Hepatic stellate cell (primary cell): ENCODE measurements around the gene CTSH.

Experiments used
- DNase-seq: peaks from one replicate; pipeline ENCODE4 v3.0.0; 2011; ENCODE audit warnings: low spot score

CTSH gene

GRCh38 chr15:78977591-78978347 is 32.9 kb upstream of the CTSH start:
- no peak for DNase-seq

GRCh38 chr15:78977091-78977571 is 32.3 kb upstream of the CTSH start:
- no peak for DNase-seq

DNA sequence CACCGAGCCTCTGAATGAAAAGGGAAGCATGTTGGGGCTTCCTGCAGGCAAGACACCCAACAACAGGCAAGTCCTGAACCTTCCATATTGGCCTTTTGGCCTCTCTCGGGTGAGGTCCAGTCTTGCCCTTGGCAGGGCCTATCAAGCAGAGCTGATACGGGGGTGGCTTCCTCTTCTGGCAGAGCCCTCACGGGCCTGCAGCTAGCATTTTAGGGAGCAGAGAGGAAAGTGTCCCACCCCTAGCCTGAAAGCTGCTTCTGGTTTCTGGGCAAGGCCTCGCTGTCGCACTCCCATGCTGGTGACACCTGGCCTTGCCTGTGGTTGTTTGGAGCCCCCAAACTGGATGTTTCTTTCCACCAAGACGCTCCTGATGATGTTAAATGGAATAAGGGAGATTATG is 31.8 kb upstream of the CTSH start:
- no peak for DNase-seq

DNA sequence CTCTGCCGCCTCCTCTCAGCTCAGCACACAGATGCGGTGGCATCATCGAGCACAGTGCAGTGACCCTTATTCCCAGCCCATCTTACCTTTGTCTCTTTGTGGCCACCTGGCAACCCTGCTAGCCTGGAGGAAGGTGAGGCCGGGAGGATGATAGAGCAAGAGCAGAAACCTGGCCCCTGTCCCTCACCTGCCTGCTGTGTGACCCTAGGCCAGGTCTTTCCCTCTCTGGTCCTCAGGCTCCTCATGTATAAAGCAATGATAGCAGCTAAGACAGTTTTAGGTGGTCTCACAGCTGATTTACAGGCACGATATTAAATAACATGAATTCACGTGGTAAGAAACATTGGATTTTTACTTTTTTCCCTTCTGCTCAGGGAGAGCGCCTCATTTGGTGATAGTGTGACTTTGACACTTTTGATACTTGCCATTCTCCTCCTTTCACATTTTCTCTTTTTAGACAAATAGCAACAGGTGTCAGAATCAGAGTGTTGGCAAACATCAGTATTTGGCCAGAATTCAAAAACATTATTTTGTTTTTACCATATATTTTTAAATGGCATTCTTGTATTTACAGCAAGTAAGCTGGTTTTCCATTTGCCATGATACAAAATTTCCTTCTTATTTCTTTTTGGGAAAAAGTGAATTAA is 29.5 kb upstream of the CTSH start:
- no peak for DNase-seq

DNA sequence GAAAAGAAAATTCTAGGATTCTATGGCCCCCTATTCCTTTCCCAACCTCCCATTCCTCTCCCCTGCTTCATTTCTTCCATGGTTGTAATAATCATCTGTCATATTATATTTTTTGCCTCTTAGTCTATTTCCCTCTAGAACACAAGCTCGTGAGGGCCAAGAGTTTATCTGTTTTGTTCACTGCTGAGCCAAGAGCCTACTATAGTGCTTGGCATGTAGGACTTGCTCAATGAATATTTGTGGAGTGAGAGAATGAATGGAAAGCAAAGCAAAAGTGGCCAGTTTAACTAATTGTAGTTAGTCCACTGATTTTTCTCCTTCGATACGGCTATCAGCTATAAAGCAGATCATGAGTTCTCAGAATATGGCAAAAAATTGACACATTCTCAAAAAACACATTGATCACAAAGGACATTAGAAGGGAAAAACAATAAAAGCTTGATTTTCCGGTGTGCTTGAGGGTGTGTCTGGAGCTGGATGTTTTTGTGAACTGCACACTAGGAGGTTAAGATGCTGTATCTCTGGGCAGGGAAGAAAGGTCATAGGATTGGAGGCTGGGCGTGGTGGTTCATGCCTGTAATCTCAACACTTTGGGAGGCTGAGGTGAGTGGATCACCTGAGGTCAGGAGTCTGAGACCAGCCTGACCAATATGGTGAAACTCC is 25.0 kb upstream of the CTSH start:
- DNase-seq: no peak

- DNase-seq: no peak
These were observed 23.9 kb upstream of the CTSH start for GRCh38 chr15:78968539-78969271.

DNA sequence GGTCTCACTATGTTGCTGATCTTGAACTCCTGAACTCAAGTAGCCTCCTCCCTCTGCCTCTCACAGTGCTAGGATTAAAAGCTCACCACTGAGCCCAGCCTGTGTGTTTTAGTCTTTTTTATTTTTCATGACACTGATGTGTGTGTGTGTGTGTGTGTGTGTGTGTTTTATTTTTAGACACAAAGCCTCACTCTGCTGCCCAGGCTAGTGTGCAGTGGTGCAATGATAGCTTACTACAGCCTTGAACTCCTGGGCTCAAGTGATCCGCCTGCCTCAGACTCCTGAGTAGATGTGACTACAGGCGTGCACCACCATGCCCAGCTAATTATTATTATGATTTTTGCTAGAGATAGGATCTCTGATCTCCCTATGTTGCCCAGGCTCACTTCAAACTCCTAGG is 23.3 kb upstream of the CTSH start:
- no peak for DNase-seq

GRCh38 chr15:78960308-78960707 is 15.5 kb upstream of the CTSH start:
- DNase-seq: no peak

DNA sequence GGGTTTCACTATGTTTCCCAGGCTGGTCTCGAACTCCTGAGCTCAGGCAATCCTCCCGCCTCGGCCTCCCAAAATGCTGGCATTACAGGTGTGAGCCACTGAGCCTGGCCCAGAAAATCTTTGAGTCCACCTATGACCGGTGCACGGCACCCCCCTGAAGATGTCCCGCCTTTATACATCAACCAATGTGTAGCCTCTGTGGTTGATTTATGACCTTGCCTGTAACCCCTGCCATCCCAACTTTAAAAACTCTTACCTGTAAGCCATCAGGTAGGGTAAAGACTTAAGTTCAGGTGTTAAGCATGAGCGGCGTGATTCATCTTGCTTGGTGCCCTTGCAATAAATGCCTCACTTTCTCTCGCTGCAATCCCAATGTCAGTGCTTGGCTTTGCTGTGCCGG is 14.5 kb upstream of the CTSH start:
- no peak for DNase-seq

- DNase-seq: no peak
These were observed 12.7 kb upstream of the CTSH start for GRCh38 chr15:78957416-78958093.

- DNase-seq: no peak
These were observed 12.1 kb upstream of the CTSH start for GRCh38 chr15:78956937-78957336.

DNA sequence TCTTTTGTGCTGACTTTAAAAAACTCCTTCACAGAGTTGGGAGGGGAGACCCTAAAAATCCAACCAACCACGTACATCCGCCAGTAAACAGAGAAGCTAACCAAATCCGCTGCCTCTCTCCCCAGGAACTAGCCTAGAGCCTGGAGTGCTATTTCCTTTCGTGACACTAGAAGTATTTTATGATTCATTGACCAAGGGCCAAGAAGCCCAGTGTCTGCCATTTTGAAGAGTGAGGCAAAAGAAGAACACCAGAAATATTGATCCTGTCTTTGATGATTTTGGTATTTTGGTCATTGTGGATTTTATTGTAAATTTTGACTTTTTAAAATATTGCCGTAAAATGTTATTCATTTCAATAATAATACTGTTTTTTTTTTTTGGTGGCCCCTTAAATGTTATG is 10.5 kb upstream of the CTSH start:
- no peak for DNase-seq

DNA sequence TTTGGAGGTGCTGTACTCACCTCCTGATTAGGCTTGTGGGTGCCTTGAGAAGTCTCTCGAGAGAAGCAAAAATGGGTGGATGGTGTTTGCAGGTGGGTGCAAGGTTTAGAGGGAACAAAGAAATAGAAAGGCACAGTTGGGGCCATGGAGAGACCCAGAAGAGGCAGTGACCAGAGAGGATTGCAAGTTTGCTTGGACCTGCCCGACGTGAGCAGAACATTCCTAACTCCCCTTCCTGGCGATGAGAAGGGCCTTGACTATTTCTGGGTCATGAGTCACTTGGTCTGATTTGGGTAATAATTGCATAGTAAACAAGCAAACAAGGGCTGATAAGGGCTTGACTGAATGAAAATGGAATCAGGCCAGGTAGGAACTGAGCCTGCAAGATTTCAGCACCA is 7.0 kb upstream of the CTSH start:
- DNase-seq: no peak

- no peak for DNase-seq
These were observed 6.3 kb upstream of the CTSH start for GRCh38 chr15:78950902-78951840.

GRCh38 chr15:78950343-78950742 is 5.5 kb upstream of the CTSH start:
- DNase-seq: no peak

DNA sequence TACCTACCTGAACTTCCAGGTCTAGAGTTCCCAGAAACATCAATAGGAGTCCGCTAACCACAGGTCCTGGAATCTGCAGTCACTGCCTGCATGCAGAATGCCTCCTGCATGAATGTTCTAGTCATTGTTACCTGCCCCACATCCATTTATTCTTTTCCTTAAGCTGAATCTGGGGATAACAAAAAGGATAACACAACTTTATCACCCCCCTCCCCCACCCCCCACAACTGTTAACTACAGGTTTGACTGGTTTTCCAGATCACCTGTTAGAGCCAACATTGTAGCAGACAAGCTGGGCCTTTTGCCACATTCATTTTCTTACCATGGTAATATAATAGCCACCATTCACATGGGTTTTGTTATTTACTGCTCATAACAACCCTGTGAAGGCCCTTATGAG is 4.6 kb upstream of the CTSH start:
- DNase-seq: no peak

DNA sequence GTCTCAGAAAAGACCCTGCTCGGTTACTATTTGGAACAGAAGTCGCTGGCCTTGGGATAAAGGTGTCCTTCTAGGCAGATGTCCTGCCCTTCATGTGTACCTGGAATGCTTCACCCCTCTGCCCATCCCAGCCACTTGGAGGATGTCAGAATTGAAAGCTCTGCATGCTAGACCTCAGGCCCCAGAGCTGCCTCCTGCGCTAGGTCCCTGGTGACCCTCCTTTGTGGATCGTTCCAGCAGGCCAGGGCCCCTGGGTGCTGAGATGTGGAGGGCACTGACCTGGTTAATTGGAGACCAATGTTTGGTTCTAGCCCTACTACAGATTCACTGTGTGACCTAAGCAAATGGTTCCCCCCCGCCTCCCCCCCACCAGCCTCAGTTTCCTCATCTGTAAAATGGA is 2.7 kb upstream of the CTSH start:
- no peak for DNase-seq

DNA sequence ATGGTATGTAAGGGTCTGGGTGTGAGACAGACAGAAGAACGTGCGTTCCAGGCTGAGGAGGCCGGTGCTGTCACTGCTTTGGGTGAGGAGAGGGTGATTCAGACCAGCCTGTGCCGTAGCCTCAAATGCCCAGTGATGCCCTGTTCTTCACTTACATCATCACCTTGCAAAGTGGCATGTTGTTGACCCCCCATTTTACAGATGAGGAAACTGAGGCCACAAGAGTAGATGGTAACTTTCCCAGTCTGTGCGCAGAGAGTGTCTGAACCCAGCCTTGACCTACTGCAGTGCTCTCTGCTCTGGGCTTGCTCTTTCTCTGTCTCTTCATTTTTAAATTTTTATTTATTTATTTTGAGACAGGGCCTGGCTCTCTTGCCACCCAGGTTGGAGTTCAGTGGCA is 1.6 kb upstream of the CTSH start:
- DNase-seq: no peak

DNA sequence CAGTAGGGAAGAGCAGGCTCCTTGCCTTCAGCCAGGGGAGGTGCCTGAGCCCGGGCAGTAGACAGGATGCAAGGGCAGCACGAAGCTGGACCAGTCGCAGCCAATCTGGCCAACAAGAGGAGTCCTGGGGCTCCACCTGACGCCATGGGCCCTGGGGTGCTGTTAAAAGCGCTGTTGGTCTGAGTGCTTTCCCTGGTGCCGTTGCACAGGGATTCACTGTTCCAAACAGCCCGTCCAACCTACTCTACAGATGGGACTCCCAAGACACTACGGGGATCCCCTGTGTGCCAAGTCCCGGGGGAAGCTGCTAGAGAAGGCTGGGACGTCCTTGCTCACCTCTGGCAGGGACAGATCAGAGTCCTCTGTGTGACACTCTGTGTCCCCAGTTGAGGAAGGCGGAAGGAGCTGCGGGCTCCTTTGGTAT is 632 bp downstream of the CTSH start:
- DNase-seq: no peak

GRCh38 chr15:78943692-78944091 is 1.2 kb downstream of the CTSH start:
- DNase-seq: no peak

DNA sequence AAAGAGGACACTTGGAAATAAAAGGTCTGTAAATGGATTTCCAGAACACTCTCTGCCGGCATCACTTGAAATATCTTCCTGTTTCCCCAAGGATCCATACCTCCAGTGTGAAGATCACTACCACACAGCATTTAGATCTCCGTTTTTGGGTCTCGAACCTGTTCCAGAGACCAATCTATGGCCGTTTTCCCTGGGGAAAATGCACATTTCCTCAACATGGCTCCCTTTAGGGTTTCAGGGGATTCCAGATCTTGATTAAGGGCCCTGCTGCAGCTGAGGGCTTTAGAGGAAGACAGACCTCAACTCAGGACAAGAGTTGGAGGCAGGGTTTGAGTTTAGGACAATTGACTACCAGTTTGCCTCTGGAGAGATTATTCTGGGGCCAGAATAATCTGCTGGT is 2.1 kb downstream of the CTSH start:
- no peak for DNase-seq
